Mucosa of descending colon (tissue), 3 donors: ENCODE results near the gene UPF3A. TPM values are rescaled to one million over a fixed set of nuclear protein-coding genes. Genes with fewer than 3 reads are reported as not detected.

Source experiments
- ATAC-seq: fragments of 200-7000 bp; cut with Tn5 transposase; one replicate; pipeline ENCODE4 v1.9.1; 2020; ENCODE audit warnings: mild to moderate bottlenecking, moderate library complexity
- DNase-seq, 3 donors: peaks; one replicate each; pipeline ENCODE4 v3.0.0-alpha.2; 2020
- H3K36me3 ChIP-seq: fragments of 200-600 bp; one replicate; pipeline ENCODE4 v1.8.0; 2021; ENCODE audit warnings: low read depth, mild to moderate bottlenecking
- H3K4me1 ChIP-seq: fragments of 200-600 bp; one replicate; pipeline ENCODE4 v1.8.0; 2021; ENCODE audit warnings: low read depth, mild to moderate bottlenecking
- H3K4me3 ChIP-seq: fragments of 200-600 bp; one replicate; pipeline ENCODE4 v1.8.0; 2021; ENCODE audit warnings: mild to moderate bottlenecking
- H3K9me3 ChIP-seq: fragments of 200-600 bp; one replicate; pipeline ENCODE4 v1.8.0; 2021; ENCODE audit warnings: mild to moderate bottlenecking
- CTCF ChIP-seq: fragments of 200-600 bp; IDR thresholded peaks from one replicate; pipeline ENCODE4 v1.8.0; 2022; ENCODE audit warnings: antibody characterized with exemption, mild to moderate bottlenecking
- intact Hi-C, 2 donors: fragments of 100-400 bp; cut with DNase I in 1 of 2; cut with micrococcal nuclease in 1 of 2; formaldehyde crosslinking; loops; one replicate each; pipeline versions ENCODE4 v1.11.0 to v1.11.1; 2022; cut with DNase I, micrococcal nuclease
- total RNA-seq, 3 donors: library from RNA; stranded (reverse); fragmentation: NEBNext Ultra II Directional in 2 of 3; extraction: Animal tissue kit (Norgen Biotek cat#: 25700) in 2 of 3; gene quantifications; one replicate each; pipeline versions ENCODE4 v1.2.1 to v1.2.4, GENCODE V29; 2021 to 2023
- donor health status: DM: no; HTN: no; CAD: no; lungs with moderate emphysema.
- donor health status: DM: no; HTN: no; CAD: no.
- donor health status: DM: no; HTN: yes; CAD: no.

Gene UPF3A
- total RNA-seq, 3 donors from 2014 or later: 35.6 to 41.6 (median 41.0) TPM

- Histone ChIP-seq H3K4me1 (peaks cover 6% of the 10 kb centered on the region), H3K9me3 (no peaks in the 10 kb centered on the region), H3K4me3 (no peak overlapping the region), H3K36me3 (peaks cover under 1% of the 10 kb centered on the region)
- ATAC-seq (no peak), DNase-seq (no peak)
- intact Hi-C loops: no loop called here
- no peak for TF ChIP-seq CTCF
These were observed 16.4 kb upstream of the UPF3A start for GRCh38 chr13:114264886-114265611.

GRCh38 chr13:114266241-114266640 lies 15.2 kb upstream of the UPF3A start:
- TF ChIP-seq CTCF: no peak
- peaks cover 6% of the 10 kb centered on the region for H3K4me1 ChIP-seq
- no peak overlapping the region for H3K4me3 ChIP-seq
- ATAC-seq (no peak), DNase-seq (no peak)
- intact Hi-C loops: no loop called here
- peaks cover 5% of the 10 kb centered on the region for H3K36me3 ChIP-seq
- no peaks in the 10 kb centered on the region for H3K9me3 ChIP-seq

DNA sequence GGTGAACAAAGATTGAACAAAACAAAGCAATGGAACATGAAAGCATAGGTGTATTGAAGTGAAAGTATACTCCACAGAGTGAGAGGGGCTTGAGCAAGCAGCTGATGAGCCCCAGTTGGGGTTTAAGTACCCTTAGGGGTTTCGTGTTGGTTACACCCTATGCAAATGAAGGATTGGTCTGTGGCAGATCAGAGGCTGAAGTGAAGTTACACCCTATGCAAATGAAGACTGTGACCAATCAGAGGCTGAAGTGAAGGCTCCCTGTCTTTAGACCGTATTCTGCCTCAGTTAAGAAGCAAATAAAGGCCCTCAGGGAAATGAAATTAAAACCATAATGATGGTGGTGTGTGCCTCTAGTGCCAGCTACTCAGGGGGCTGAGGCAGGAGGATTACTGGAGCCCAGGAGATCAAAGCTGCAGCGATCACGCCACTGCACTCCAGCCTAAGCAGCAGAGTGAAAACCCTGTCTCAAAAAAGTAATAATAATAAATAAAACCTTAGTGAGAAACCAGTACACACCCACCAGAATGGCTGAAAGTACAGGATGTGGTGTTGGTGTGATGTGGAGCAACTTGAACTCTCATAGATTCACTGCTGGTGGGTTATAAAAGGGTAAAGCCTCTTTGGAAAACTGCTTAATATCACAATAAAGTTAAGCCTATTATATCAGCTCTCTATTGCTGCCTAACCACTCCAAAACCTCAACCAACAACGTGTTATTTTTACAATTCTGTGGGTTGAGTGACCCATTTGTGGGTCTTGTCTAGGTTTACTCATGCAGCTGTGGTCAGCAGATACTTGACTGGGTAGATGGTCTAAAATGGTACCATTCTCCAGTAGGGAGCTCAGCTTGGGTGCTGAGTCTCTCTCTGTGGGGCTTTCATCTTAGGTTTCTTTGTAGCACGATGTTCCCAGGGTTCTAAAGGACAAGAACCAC lies 12.8 kb upstream of the UPF3A start:
- Histone ChIP-seq H3K9me3 (no peaks in the 10 kb centered on the region), H3K4me1 (no peaks in the 10 kb centered on the region), H3K4me3 (no peak overlapping the region), H3K36me3 (peaks cover 5% of the 10 kb centered on the region)
- ATAC-seq (peak; percentile 25), DNase-seq (no peak)
- intact Hi-C loops: no loop called here
- TF ChIP-seq CTCF: no peak

GRCh38 chr13:114269281-114269770 lies 12.1 kb upstream of the UPF3A start:
- Histone ChIP-seq H3K4me1 (no peaks in the 10 kb centered on the region), H3K9me3 (no peaks in the 10 kb centered on the region), H3K36me3 (peaks cover 5% of the 10 kb centered on the region), H3K4me3 (no peak overlapping the region)
- intact Hi-C loops: no loop called here
- ATAC-seq (no peak), DNase-seq (no peak)
- no peak for TF ChIP-seq CTCF

- ATAC-seq (no peak), DNase-seq (no peak)
- H3K4me3 ChIP-seq: no peak overlapping the region
- no peak for TF ChIP-seq CTCF
- intact Hi-C loops: no loop called here
- H3K9me3 ChIP-seq: no peaks in the 10 kb centered on the region
- H3K36me3 ChIP-seq: peaks cover 8% of the 10 kb centered on the region
- H3K4me1 ChIP-seq: no peaks in the 10 kb centered on the region
These were observed 8.4 kb upstream of the UPF3A start for GRCh38 chr13:114272977-114273376.
